Measurements from ENCODE around the gene KIF24.

- TF ChIP-seq CTCF (conservative IDR thresholded peaks at IDR 0.05 in 1 of 2, IDR thresholded peaks at IDR 0.05 in 1 of 2; ENCODE audit: low read depth in 1 of 2, low read length in 2 of 2): no peak
- TF ChIP-seq EZH2 (IDR thresholded peaks at IDR 0.05; ENCODE audit: low read length, missing control alignments): no peak
These were observed 33.6 kb upstream of the KIF24 start for GRCh38 chr9:34362614-34363214.
